GM23248 (cell line): ENCODE results near the gene ARHGEF9. TPM values are rescaled to one million over a fixed set of nuclear protein-coding genes. Genes with fewer than 3 reads are reported as not detected.
"Not testable (repeated sequence)": the region's sequence is repeated elsewhere in the genome, so short reads cannot be mapped to it uniquely, and the experiment has no call there.

Source experiments
- DNase-seq: peaks from one replicate; pipeline ENCODE4 v3.0.0-alpha.2; 2015
- H2AFZ ChIP-seq: fragments of 200-600 bp; sonication (generic); 2 replicates; pipeline ENCODE4 v1.6.1; 2016; ENCODE audit warnings: antibody characterized with exemption
- H3F3A ChIP-seq: fragments of 200-600 bp; sonication (generic); 2 replicates; pipeline ENCODE4 v1.6.1; 2016; ENCODE audit warnings: mild to moderate bottlenecking, antibody characterized with exemption, mixed run types; ENCODE audit not compliant: insufficient read depth
- H3K27ac ChIP-seq: fragments of 200-600 bp; sonication (generic); 2 replicates; pipeline ENCODE4 v1.5.1; 2016; ENCODE audit warnings: mild to moderate bottlenecking
- H3K27me3 ChIP-seq: fragments of 200-600 bp; sonication (generic); replicated peaks from 2 replicates; pipeline ENCODE4 v1.6.1; 2016; ENCODE audit warnings: mild to moderate bottlenecking; ENCODE audit not compliant: insufficient read depth
- H3K36me3 ChIP-seq: fragments of 200-600 bp; sonication (generic); 2 replicates; pipeline ENCODE4 v1.6.1; 2016; ENCODE audit warnings: low read depth, mild to moderate bottlenecking
- H3K4me1 ChIP-seq: fragments of 200-600 bp; sonication (generic); 2 replicates; pipeline ENCODE4 v1.6.1; 2016; ENCODE audit warnings: mild to moderate bottlenecking; ENCODE audit not compliant: insufficient read depth
- H3K4me2 ChIP-seq: fragments of 200-600 bp; sonication (generic); one replicate; pipeline ENCODE4 v1.6.1; 2016; ENCODE audit warnings: mild to moderate bottlenecking; ENCODE audit not compliant: unreplicated experiment
- H3K4me3 ChIP-seq: fragments of 200-600 bp; sonication (generic); 2 replicates; pipeline ENCODE4 v1.5.1; 2016; ENCODE audit warnings: mild to moderate bottlenecking
- H3K79me2 ChIP-seq: fragments of 200-600 bp; sonication (generic); 2 replicates; pipeline ENCODE4 v1.6.1; 2016; ENCODE audit warnings: mild to moderate bottlenecking; ENCODE audit not compliant: insufficient read depth
- H3K9ac ChIP-seq: fragments of 200-600 bp; sonication (generic); 2 replicates; pipeline ENCODE4 v1.6.1; 2016; ENCODE audit warnings: mild to moderate bottlenecking
- H3K9me2 ChIP-seq: fragments of 200-600 bp; sonication (generic); 2 replicates; pipeline ENCODE4 v1.6.1; 2016; ENCODE audit warnings: mixed run types, mild to moderate bottlenecking, moderate library complexity; ENCODE audit not compliant: insufficient read depth
- H3K9me3 ChIP-seq: fragments of 200-600 bp; sonication (generic); one replicate; pipeline ENCODE4 v1.6.1; 2017; ENCODE audit warnings: low read depth
- H4K20me1 ChIP-seq: fragments of 200-600 bp; sonication (generic); 2 replicates; pipeline ENCODE4 v1.6.0; 2016; ENCODE audit not compliant: insufficient read depth
- EZH2 ChIP-seq: fragments of 200-600 bp; sonication (generic); IDR thresholded peaks from 2 replicates; pipeline ENCODE4 v1.6.1; 2018; ENCODE audit warnings: antibody characterized with exemption, mild to moderate bottlenecking; ENCODE audit not compliant: insufficient read depth, poor library complexity, severe bottlenecking
- EZH2phosphoT487 ChIP-seq: fragments of 200-600 bp; sonication (generic); IDR thresholded peaks from 2 replicates; pipeline ENCODE4 v1.6.1; 2018; ENCODE audit warnings: antibody characterized with exemption, moderate library complexity, mild to moderate bottlenecking, low read depth; ENCODE audit not compliant: insufficient read depth
- WGBS, 2 experiments: methylation state at CpG; one replicate each; pipeline ENCODE4 v1.1.6; 2015 to 2017; ENCODE audit warnings: low lambda C conversion rate in 2 of 2, low coverage in 1 of 2; ENCODE audit errors: missing lambda C conversion rate in 2 of 2; 5-methylcytosine and 5-hydroxymethylcytosine counted together
- in situ Hi-C: fragments of 300-500 bp; cut with MboI; formaldehyde crosslinking; loops from 2 replicates; pipeline ENCODE4 v1.15.0; 2020
- polyA plus RNA-seq: library from polyadenylated mRNA; unstranded; fragments of >200 nt; fragmentation: Nextera tagmentation; extraction: Ambion mirVana; gene quantifications from 2 replicates; pipeline ENCODE4 v1.2.1, GENCODE V29; 2016
- total RNA-seq: library from RNA; depleted of rRNA; stranded (reverse); fragments of >200 nt; shearing (Covaris generic); gene quantifications from 2 replicates; pipeline ENCODE4 v1.2.3, GENCODE V29; 2014; rRNA removed

The ARHGEF9 gene
- total RNA-seq: 13.5 and 14.8 TPM in 2 replicates
- polyA plus RNA-seq: 10.9 and 11.1 TPM in 2 replicates

- H3K4me2 ChIP-seq: peak within 1 kb of the TSS; percentile 53
- TF ChIP-seq EZH2phosphoT487 (no peak), EZH2 (no peak)
- no peaks in the 10 kb centered on the region for H3K36me3 ChIP-seq
- peak; percentile 32 for DNase-seq
- H3K9ac ChIP-seq: no peak within 1 kb of the TSS
- H3K9me3 ChIP-seq: no peaks in the 10 kb centered on the region
- peak within 1 kb of the TSS; percentile 73 for H2AFZ ChIP-seq
- 1 to 3% methylated on average over 18 to 21 of the region's 30 CpGs for WGBS, 2 experiments
- no peaks in the 10 kb centered on the region for H3K4me1 ChIP-seq
- H3K27me3 ChIP-seq: no peaks in the 10 kb centered on the region
- H4K20me1 ChIP-seq: no peaks in the 10 kb centered on the region
- in situ Hi-C loops: no loop called here
- H3F3A ChIP-seq: no peaks in the 10 kb centered on the region
- H3K9me2 ChIP-seq: no peaks in the 10 kb centered on the region
- H3K79me2 ChIP-seq: no peaks in the 10 kb centered on the region
- H3K27ac ChIP-seq: no peak within 1 kb of the TSS
- H3K4me3 ChIP-seq: peak within 1 kb of the TSS; percentile 63
These were observed at the start of gene ARHGEF9 for GRCh38 chrX:63784902-63785707. ARHGEF9 (minus strand) TSS chrX:63785214; CDS start chrX:63785145, 69 bp downstream.

- H2AFZ ChIP-seq, H3K36me3 ChIP-seq, H3K9ac ChIP-seq, H3K9me3 ChIP-seq, H3K4me1 ChIP-seq, H3F3A ChIP-seq, H3K27ac ChIP-seq, H3K27me3 ChIP-seq, H3K79me2 ChIP-seq, H3K9me2 ChIP-seq, DNase-seq, in situ Hi-C loops, H3K4me2 ChIP-seq, H3K4me3 ChIP-seq, H4K20me1 ChIP-seq: not testable (repeated sequence)
- WGBS, 2 experiments: 60 to 63% methylated on average over 1 to 17 of the region's 23 CpGs
These were observed 40.4 kb upstream of the ARHGEF9 start for GRCh38 chrX:63825446-63825845.

GRCh38 chrX:63818156-63818555, 33.1 kb upstream of the ARHGEF9 start:
- no peaks in the 10 kb centered on the region for H3K27me3 ChIP-seq
- no peak overlapping the region for H2AFZ ChIP-seq
- no peaks in the 10 kb centered on the region for H3K9me2 ChIP-seq
- no peaks in the 10 kb centered on the region for H3F3A ChIP-seq
- H3K4me2 ChIP-seq: no peak overlapping the region
- H4K20me1 ChIP-seq: no peaks in the 10 kb centered on the region
- WGBS, 2 experiments: 64 to 86% methylated on average over 1 to 4 of the region's 4 CpGs
- no peak overlapping the region for H3K9ac ChIP-seq
- no peak overlapping the region for H3K27ac ChIP-seq
- no peaks in the 10 kb centered on the region for H3K79me2 ChIP-seq
- H3K9me3 ChIP-seq: no peaks in the 10 kb centered on the region
- no peaks in the 10 kb centered on the region for H3K4me1 ChIP-seq
- no peak for DNase-seq
- H3K36me3 ChIP-seq: no peaks in the 10 kb centered on the region
- H3K4me3 ChIP-seq: no peak overlapping the region
- in situ Hi-C loops: no loop called here
- TF ChIP-seq EZH2 (no peak), EZH2phosphoT487 (no peak)

- H3K27ac ChIP-seq: no peak overlapping the region
- no peak overlapping the region for H2AFZ ChIP-seq
- H4K20me1 ChIP-seq: no peaks in the 10 kb centered on the region
- no peaks in the 10 kb centered on the region for H3K9me2 ChIP-seq
- DNase-seq: no peak
- H3K79me2 ChIP-seq: no peaks in the 10 kb centered on the region
- in situ Hi-C loops: no loop called here
- no peaks in the 10 kb centered on the region for H3K36me3 ChIP-seq
- no peak overlapping the region for H3K4me2 ChIP-seq
- 17 to 23% methylated on average over 4 of the region's 4 CpGs for WGBS, 2 experiments
- TF ChIP-seq EZH2 (no peak), EZH2phosphoT487 (no peak)
- H3K4me1 ChIP-seq: no peaks in the 10 kb centered on the region
- H3F3A ChIP-seq: no peaks in the 10 kb centered on the region
- H3K9ac ChIP-seq: no peak overlapping the region
- no peak overlapping the region for H3K4me3 ChIP-seq
- H3K9me3 ChIP-seq: no peaks in the 10 kb centered on the region
- H3K27me3 ChIP-seq: no peaks in the 10 kb centered on the region
These were observed 32.7 kb upstream of the ARHGEF9 start for GRCh38 chrX:63817696-63818095.
